MM.1S (cell line): ENCODE measurements around the gene ABCC8.

Source experiments
- DNase-seq: peaks from one replicate; pipeline ENCODE4 v3.0.0-alpha.2; 2015
- H2AFZ ChIP-seq: fragments of 300-600 bp; sonication (generic); 2 replicates; pipeline ENCODE4 v1.6.0; 2016; ENCODE audit warnings: antibody characterized with exemption, low read length
- H3F3A ChIP-seq: fragments of 300-600 bp; sonication (generic); 2 replicates; pipeline ENCODE4 v1.6.1; 2016; ENCODE audit warnings: mild to moderate bottlenecking, antibody characterized with exemption, low read length, moderate library complexity, mixed read lengths; ENCODE audit not compliant: insufficient read depth
- H3K27ac ChIP-seq: fragments of 300-600 bp; sonication (generic); 2 replicates; pipeline ENCODE4 v1.5.1; 2016; ENCODE audit warnings: mild to moderate bottlenecking, low read length
- H3K27me3 ChIP-seq: fragments of 300-600 bp; sonication (generic); replicated peaks from 2 replicates; pipeline ENCODE4 v1.6.0; 2016; ENCODE audit warnings: low read length; ENCODE audit not compliant: insufficient read depth
- H3K36me3 ChIP-seq: fragments of 300-600 bp; sonication (generic); replicated peaks from 2 replicates; pipeline ENCODE4 v1.6.1; 2016; ENCODE audit warnings: mild to moderate bottlenecking, low read length, mixed read lengths; ENCODE audit not compliant: insufficient read depth
- H3K4me1 ChIP-seq: fragments of 300-600 bp; sonication (generic); 2 replicates; pipeline ENCODE4 v1.6.1; 2016; ENCODE audit warnings: low read length, mixed read lengths
- H3K4me2 ChIP-seq: fragments of 300-600 bp; sonication (generic); 2 replicates; pipeline ENCODE4 v1.6.0; 2016; ENCODE audit warnings: low read depth, low read length
- H3K4me3 ChIP-seq: fragments of 300-600 bp; sonication (generic); 2 replicates; pipeline ENCODE4 v1.5.1; 2016; ENCODE audit warnings: low read length, mixed read lengths
- H3K79me2 ChIP-seq: fragments of 300-600 bp; sonication (generic); 2 replicates; pipeline ENCODE4 v1.6.1; 2016; ENCODE audit warnings: mixed run types, low read length, mixed read lengths
- H3K9ac ChIP-seq: fragments of 300-600 bp; sonication (generic); 2 replicates; pipeline ENCODE4 v1.6.1; 2016; ENCODE audit warnings: low read length, mixed read lengths
- H3K9me2 ChIP-seq: fragments of 300-600 bp; sonication (generic); replicated peaks from 2 replicates; pipeline ENCODE4 v1.6.1; 2016; ENCODE audit warnings: mild to moderate bottlenecking, low read length, mixed read lengths; ENCODE audit not compliant: insufficient read depth
- H3K9me3 ChIP-seq: fragments of 300-600 bp; sonication (generic); replicated peaks from 2 replicates; pipeline ENCODE4 v1.6.1; 2016; ENCODE audit warnings: mild to moderate bottlenecking, low read length, mixed read lengths; ENCODE audit not compliant: insufficient read depth
- H4K20me1 ChIP-seq: fragments of 300-600 bp; sonication (generic); 2 replicates; pipeline ENCODE4 v1.6.1; 2016; ENCODE audit warnings: mild to moderate bottlenecking, low read length, moderate library complexity, mixed read lengths; ENCODE audit not compliant: insufficient read depth
- EZH2 ChIP-seq: fragments of 300-600 bp; sonication (generic); optimal IDR thresholded peaks from 2 replicates; pipeline ENCODE3; 2017; ENCODE audit warnings: low read depth, mild to moderate bottlenecking, antibody characterized with exemption, low read length, mixed read lengths
- EZH2phosphoT487 ChIP-seq: fragments of 300-600 bp; sonication (generic); IDR thresholded peaks from 2 replicates; pipeline ENCODE4 v1.6.1; 2018; ENCODE audit warnings: antibody characterized with exemption, low read length
- TF ChIP-seq, protein P1 (sequence below): fragments of 300-600 bp; sonication (generic); IDR thresholded peaks from 2 replicates; pipeline ENCODE4 v1.5.1; 2016; ENCODE audit warnings: antibody characterized with exemption, low read length, mixed read lengths

The ABCC8 gene

DNA sequence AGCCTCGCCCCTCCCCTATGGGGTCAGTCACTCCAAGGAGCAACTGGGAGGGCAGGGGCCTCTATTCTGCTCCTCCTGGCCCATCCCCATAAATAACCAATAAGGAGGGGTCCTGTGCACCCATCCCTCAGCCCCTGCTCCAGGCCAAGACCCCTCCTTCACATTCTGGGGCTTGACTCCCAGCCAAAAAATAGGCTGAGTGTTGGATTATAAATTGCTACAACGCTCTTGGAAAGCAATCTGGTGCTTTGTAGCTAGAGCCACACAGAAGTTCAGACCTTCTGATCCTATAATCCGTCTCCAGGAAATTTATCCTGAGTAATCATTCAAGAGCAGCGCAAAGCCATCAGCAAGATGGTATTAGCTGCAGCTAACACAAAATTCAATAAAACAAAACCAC is 42.5 kb downstream of the ABCC8 start:
- TF ChIP-seq, protein P1, sequence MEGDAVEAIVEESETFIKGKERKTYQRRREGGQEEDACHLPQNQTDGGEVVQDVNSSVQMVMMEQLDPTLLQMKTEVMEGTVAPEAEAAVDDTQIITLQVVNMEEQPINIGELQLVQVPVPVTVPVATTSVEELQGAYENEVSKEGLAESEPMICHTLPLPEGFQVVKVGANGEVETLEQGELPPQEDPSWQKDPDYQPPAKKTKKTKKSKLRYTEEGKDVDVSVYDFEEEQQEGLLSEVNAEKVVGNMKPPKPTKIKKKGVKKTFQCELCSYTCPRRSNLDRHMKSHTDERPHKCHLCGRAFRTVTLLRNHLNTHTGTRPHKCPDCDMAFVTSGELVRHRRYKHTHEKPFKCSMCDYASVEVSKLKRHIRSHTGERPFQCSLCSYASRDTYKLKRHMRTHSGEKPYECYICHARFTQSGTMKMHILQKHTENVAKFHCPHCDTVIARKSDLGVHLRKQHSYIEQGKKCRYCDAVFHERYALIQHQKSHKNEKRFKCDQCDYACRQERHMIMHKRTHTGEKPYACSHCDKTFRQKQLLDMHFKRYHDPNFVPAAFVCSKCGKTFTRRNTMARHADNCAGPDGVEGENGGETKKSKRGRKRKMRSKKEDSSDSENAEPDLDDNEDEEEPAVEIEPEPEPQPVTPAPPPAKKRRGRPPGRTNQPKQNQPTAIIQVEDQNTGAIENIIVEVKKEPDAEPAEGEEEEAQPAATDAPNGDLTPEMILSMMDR, result no peak
- TF ChIP-seq EZH2phosphoT487 (no peak), EZH2 (no peak)
- Histone ChIP-seq H3K9ac (no peak overlapping the region), H3K79me2 (no peaks in the 10 kb centered on the region), H3K9me2 (no peaks in the 10 kb centered on the region), H3K9me3 (no peaks in the 10 kb centered on the region), H4K20me1 (no peaks in the 10 kb centered on the region), H3K4me3 (no peak overlapping the region), H3K4me2 (no peak overlapping the region), H3F3A (no peaks in the 10 kb centered on the region), H3K27me3 (no peaks in the 10 kb centered on the region), H3K4me1 (no peaks in the 10 kb centered on the region), H2AFZ (no peak overlapping the region), H3K27ac (no peak overlapping the region), H3K36me3 (no peaks in the 10 kb centered on the region)
- no peak for DNase-seq

DNA sequence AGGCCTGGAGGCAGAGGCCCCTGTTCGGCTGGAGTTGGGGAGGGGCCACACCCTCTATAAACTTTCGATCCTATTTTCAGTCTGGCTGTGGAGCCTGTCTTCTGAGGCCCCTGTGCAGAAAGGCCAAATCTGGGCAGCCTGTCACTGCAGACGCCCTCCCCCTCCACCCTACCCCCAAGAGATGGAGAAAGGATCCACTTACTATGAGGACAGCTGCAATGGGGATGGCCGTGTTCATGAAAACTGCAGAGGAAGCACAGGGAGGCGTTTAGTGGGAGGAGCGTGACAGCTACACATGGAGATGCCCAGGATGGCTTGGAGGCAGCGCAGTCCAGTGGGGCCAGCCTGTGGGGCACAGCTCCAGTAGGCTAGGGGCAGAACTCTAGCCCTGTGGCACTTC is 44.6 kb downstream of the ABCC8 start:
- TF ChIP-seq EZH2phosphoT487, result no peak
- TF ChIP-seq, protein P1, result no peak
- no peak for TF ChIP-seq EZH2
- Histone ChIP-seq H4K20me1 (no peaks in the 10 kb centered on the region), H3K4me1 (no peaks in the 10 kb centered on the region), H3K79me2 (no peaks in the 10 kb centered on the region), H2AFZ (no peak overlapping the region), H3K9ac (no peak overlapping the region), H3K27me3 (no peaks in the 10 kb centered on the region), H3K27ac (no peak overlapping the region), H3K4me2 (no peak overlapping the region), H3K4me3 (no peak overlapping the region), H3F3A (no peaks in the 10 kb centered on the region), H3K36me3 (no peaks in the 10 kb centered on the region), H3K9me2 (no peaks in the 10 kb centered on the region), H3K9me3 (no peaks in the 10 kb centered on the region)
- DNase-seq, result no peak

- H2AFZ ChIP-seq, result no peak overlapping the region
- H3F3A ChIP-seq, result no peaks in the 10 kb centered on the region
- TF ChIP-seq EZH2 (no peak), EZH2phosphoT487 (no peak)
- TF ChIP-seq, protein P1, result no peak
- no peak overlapping the region for H3K4me2 ChIP-seq
- H3K9me3 ChIP-seq, result no peaks in the 10 kb centered on the region
- no peaks in the 10 kb centered on the region for H3K4me1 ChIP-seq
- no peaks in the 10 kb centered on the region for H3K36me3 ChIP-seq
- H3K4me3 ChIP-seq, result no peak overlapping the region
- H3K9me2 ChIP-seq, result no peaks in the 10 kb centered on the region
- DNase-seq, result no peak
- no peaks in the 10 kb centered on the region for H3K27me3 ChIP-seq
- no peak overlapping the region for H3K9ac ChIP-seq
- no peak overlapping the region for H3K27ac ChIP-seq
- no peaks in the 10 kb centered on the region for H3K79me2 ChIP-seq
- no peaks in the 10 kb centered on the region for H4K20me1 ChIP-seq
These were observed 45.5 kb downstream of the ABCC8 start for GRCh38 chr11:17431139-17431538.
